DMS114 treated with DMSO at 0.1 percent for 48 hours (cell line): ENCODE data around the gene USP24.

Experiments used
- DNase-seq: peaks from one replicate; lab custom pipeline; 2025; ENCODE audit not compliant: unreplicated experiment; lab: John Stamatoyannopoulos, UW

The USP24 gene

GRCh38 chr1:55215194-55216021 lies at the start of gene USP24:
TSS of gene USP24 (minus strand) at chr1:55215364. CDS start at chr1:55215113, 251 bp downstream.
- peak; percentile 40 for DNase-seq

- no peak for DNase-seq
Measured at GRCh38 chr1:55262822-55263221, 47.7 kb upstream of the USP24 start.

- no peak for DNase-seq
Measured at GRCh38 chr1:55259911-55260609, 44.9 kb upstream of the USP24 start.

- no peak for DNase-seq
Measured at GRCh38 chr1:55257958-55258357, 42.8 kb upstream of the USP24 start.

GRCh38 chr1:55255901-55256300 lies 40.7 kb upstream of the USP24 start:
- DNase-seq: no peak

- no peak for DNase-seq
Measured at GRCh38 chr1:55252942-55253589, 37.9 kb upstream of the USP24 start.

GRCh38 chr1:55250399-55251075 lies 35.4 kb upstream of the USP24 start:
- DNase-seq: no peak

GRCh38 chr1:55249646-55250398 lies 34.7 kb upstream of the USP24 start:
- no peak for DNase-seq

GRCh38 chr1:55246896-55247295 lies 31.7 kb upstream of the USP24 start:
- DNase-seq: no peak

- DNase-seq: no peak
Measured at GRCh38 chr1:55246331-55246730, 31.2 kb upstream of the USP24 start.

- DNase-seq: no peak
Measured at GRCh38 chr1:55245781-55246180, 30.6 kb upstream of the USP24 start.

- DNase-seq: no peak
Measured at GRCh38 chr1:55244476-55245099, 29.4 kb upstream of the USP24 start.

GRCh38 chr1:55243655-55244054 lies 28.5 kb upstream of the USP24 start:
- DNase-seq: no peak

GRCh38 chr1:55239548-55239947 lies 24.4 kb upstream of the USP24 start:
- DNase-seq: no peak

- no peak for DNase-seq
Measured at GRCh38 chr1:55235722-55236121, 20.6 kb upstream of the USP24 start.

- no peak for DNase-seq
Measured at GRCh38 chr1:55234016-55234415, 18.9 kb upstream of the USP24 start.

GRCh38 chr1:55233145-55233777 lies 18.1 kb upstream of the USP24 start:
- DNase-seq: no peak

- no peak for DNase-seq
Measured at GRCh38 chr1:55232448-55233144, 17.4 kb upstream of the USP24 start.

- no peak for DNase-seq
Measured at GRCh38 chr1:55231745-55232144, 16.6 kb upstream of the USP24 start.
